GM23338 (cell line): Measurements from ENCODE around the gene QKI. TPM values are rescaled to one million over a fixed set of nuclear protein-coding genes. Genes with fewer than 3 reads are reported as not detected.

Experiments
- ATAC-seq: fragments of 200-7000 bp; cut with Tn5 transposase; 3 replicates; pipeline ENCODE4 v1.9.1; 2020
- DNase-seq: peaks from one replicate; pipeline ENCODE4 v3.0.0-alpha.2; 2015; ENCODE audit warnings: low spot score
- H2AFZ ChIP-seq: fragments of 200-600 bp; sonication (generic); 2 replicates; pipeline ENCODE4 v1.8.0; 2016; ENCODE audit warnings: antibody characterized with exemption, mild to moderate bottlenecking, moderate library complexity
- H3F3A ChIP-seq: fragments of 200-600 bp; sonication (generic); replicated peaks from 2 replicates; pipeline ENCODE4 v1.8.0; 2017; ENCODE audit warnings: antibody characterized with exemption, mixed run types, low read depth
- H3K27ac ChIP-seq: fragments of 200-600 bp; sonication (generic); 2 replicates; pipeline ENCODE4 v1.6.1; 2016; ENCODE audit warnings: low read depth
- H3K27me3 ChIP-seq: fragments of 200-600 bp; sonication (generic); 2 replicates; pipeline ENCODE4 v1.8.0; 2016; ENCODE audit warnings: mild to moderate bottlenecking, mixed run types, moderate library complexity; ENCODE audit not compliant: insufficient read depth
- H3K36me3 ChIP-seq: fragments of 200-600 bp; sonication (generic); 2 replicates; pipeline ENCODE4 v1.8.0; 2016; ENCODE audit warnings: mild to moderate bottlenecking; ENCODE audit not compliant: insufficient read depth
- H3K4me1 ChIP-seq: fragments of 200-600 bp; sonication (generic); 2 replicates; pipeline ENCODE4 v1.8.0; 2016; ENCODE audit warnings: mild to moderate bottlenecking, moderate library complexity; ENCODE audit not compliant: insufficient read depth
- H3K4me2 ChIP-seq: fragments of 200-600 bp; sonication (generic); 2 replicates; pipeline ENCODE4 v1.7.1; 2017; ENCODE audit warnings: mixed run types
- H3K4me3 ChIP-seq: fragments of 200-600 bp; sonication (generic); 2 replicates; pipeline ENCODE4 v1.6.1; 2016; ENCODE audit warnings: mixed run types
- H3K79me2 ChIP-seq: fragments of 200-600 bp; sonication (generic); replicated peaks from 2 replicates; pipeline ENCODE4 v1.8.0; 2017; ENCODE audit warnings: mild to moderate bottlenecking; ENCODE audit not compliant: insufficient read depth
- H3K9me2 ChIP-seq: fragments of 200-600 bp; sonication (generic); 2 replicates; pipeline ENCODE4 v1.8.0; 2017; ENCODE audit not compliant: insufficient read depth
- H4K20me1 ChIP-seq: fragments of 200-600 bp; sonication (generic); replicated peaks from 2 replicates; pipeline ENCODE4 v1.8.0; 2017; ENCODE audit warnings: mild to moderate bottlenecking; ENCODE audit not compliant: insufficient read depth
- H3K27ac Mint-ChIP-seq: 2 replicates; pipeline ENCODE4 v1.8.0; 2020; ENCODE audit warnings: inconsistent platforms, mild to moderate bottlenecking, moderate library complexity, mixed read lengths
- H3K27me3 Mint-ChIP-seq: 3 replicates; pipeline ENCODE4 v1.8.0; 2022; ENCODE audit warnings: low read depth, mild to moderate bottlenecking, moderate library complexity, mixed read lengths, inconsistent platforms; ENCODE audit not compliant: insufficient read depth, poor library complexity
- H3K36me3 Mint-ChIP-seq: 3 replicates; pipeline ENCODE4 v1.8.0; 2021; ENCODE audit warnings: low read depth, mild to moderate bottlenecking, inconsistent platforms, moderate library complexity, mixed read lengths
- H3K4me1 Mint-ChIP-seq: 3 replicates; pipeline ENCODE4 v1.8.0; 2020; ENCODE audit warnings: mild to moderate bottlenecking, inconsistent platforms, mixed read lengths
- H3K4me3 Mint-ChIP-seq: 3 replicates; pipeline ENCODE4 v1.8.0; 2021; ENCODE audit warnings: moderate library complexity, mild to moderate bottlenecking, inconsistent platforms, mixed read lengths
- H3K9me3 Mint-ChIP-seq: 3 replicates; pipeline ENCODE4 v1.8.0; 2020; ENCODE audit warnings: moderate library complexity, mild to moderate bottlenecking, inconsistent platforms, mixed read lengths
- CREB1 ChIP-seq: fragments of 250-450 bp; sonication (Bioruptor Pico); IDR thresholded peaks from 2 replicates; pipeline ENCODE4 v1.5.0; 2020; ENCODE audit warnings: low read depth, mild to moderate bottlenecking, moderate library complexity
- EZH2 ChIP-seq: fragments of 200-600 bp; sonication (generic); IDR thresholded peaks from one replicate; pipeline ENCODE4 v1.8.0; 2017; ENCODE audit warnings: antibody characterized with exemption, mild to moderate bottlenecking, low read depth; ENCODE audit not compliant: unreplicated experiment
- NANOG ChIP-seq: IDR thresholded peaks from 2 replicates; pipeline ENCODE4 v1.6.1; 2016; ENCODE audit warnings: antibody characterized with exemption, borderline replicate concordance
- POLR2AphosphoS5 ChIP-seq: IDR thresholded peaks from 2 replicates; pipeline ENCODE4 v1.6.1; 2016; ENCODE audit warnings: antibody characterized with exemption, low read depth
- STAT1 ChIP-seq: IDR thresholded peaks from one replicate; pipeline ENCODE4 v1.6.1; 2016; ENCODE audit warnings: antibody characterized with exemption; ENCODE audit not compliant: unreplicated experiment
- ZNF114 ChIP-seq: fragments of 250-450 bp; sonication (Bioruptor Pico); IDR thresholded peaks from 2 replicates; pipeline ENCODE4 v1.5.0; 2020; ENCODE audit warnings: mild to moderate bottlenecking, moderate library complexity
- ZNF331 ChIP-seq: fragments of 250-450 bp; sonication (Bioruptor Pico); IDR thresholded peaks from 2 replicates; pipeline ENCODE4 v1.5.0; 2020; ENCODE audit warnings: low read depth, mild to moderate bottlenecking, moderate library complexity
- polyA plus RNA-seq: library from polyadenylated mRNA; unstranded; fragments of >200 nt; fragmentation: Nextera tagmentation; extraction: Ambion mirVana; gene quantifications from 2 replicates; pipeline ENCODE4 v1.2.1, GENCODE V29; 2016
- total RNA-seq: library from RNA; depleted of rRNA; stranded (reverse); fragments of >200 nt; shearing (Covaris generic); gene quantifications from 2 replicates; pipeline ENCODE4 v1.2.3, GENCODE V29; 2014
- TF ChIP-seq, protein P1 (sequence below): IDR thresholded peaks from one replicate; pipeline ENCODE4 v1.6.1; 2018; ENCODE audit warnings: antibody characterized with exemption; ENCODE audit not compliant: unreplicated experiment
- TF ChIP-seq, protein P2 (sequence below), 2 experiments: fragments of 200-600 bp in 1 of 2; sonication (generic) in 1 of 2; conservative IDR thresholded peaks; 2 replicates each; pipeline versions ENCODE4 v1.5.1 to v1.6.1; 2016 to 2017; ENCODE audit warnings: antibody characterized with exemption in 2 of 2, low read depth in 2 of 2, mild to moderate bottlenecking in 2 of 2, moderate library complexity in 1 of 2
- TF ChIP-seq, protein P3 (sequence below): fragments of 250-450 bp; sonication (Bioruptor Pico); IDR thresholded peaks from 2 replicates; pipeline ENCODE4 v1.5.0; 2020; ENCODE audit warnings: mild to moderate bottlenecking, moderate library complexity

The QKI gene
- total and polyA plus RNA-seq, 2 experiments from 2014 or later: 60.8 to 159 TPM

GRCh38 chr6:163416557-163417253 lies 2.2 kb downstream of the QKI start:
- Mint-ChIP-seq H3K27me3 (peaks cover 4% of the 10 kb centered on the region), H3K4me1 (peaks cover 44% of the 10 kb centered on the region), H3K36me3 (no peaks in the 10 kb centered on the region; the same call in 2 of the 3 replicates), H3K9me3 (peaks cover 5% of the 10 kb centered on the region; the same call in 2 of the 3 replicates), H3K4me3 (peak overlapping the region; percentile 86), H3K27ac (peak overlapping the region; percentile 53)
- H3F3A ChIP-seq: no peaks in the 10 kb centered on the region
- H3K4me3 ChIP-seq: peak overlapping the region; percentile 66
- no peak overlapping the region for H2AFZ ChIP-seq
- H3K4me2 ChIP-seq: peak overlapping the region; percentile 76
- H3K79me2 ChIP-seq: peaks cover 70% of the 10 kb centered on the region
- no peak for ATAC-seq
- DNase-seq: peak; percentile 84
- peaks cover 10% of the 10 kb centered on the region; the same call in 1 of the 2 replicates for H4K20me1 ChIP-seq
- H3K9me2 ChIP-seq: no peaks in the 10 kb centered on the region
- H3K27me3 ChIP-seq: no peaks in the 10 kb centered on the region
- H3K4me1 ChIP-seq: peaks cover 41% of the 10 kb centered on the region
- no peak for TF ChIP-seq EZH2
- TF ChIP-seq, protein P1, sequence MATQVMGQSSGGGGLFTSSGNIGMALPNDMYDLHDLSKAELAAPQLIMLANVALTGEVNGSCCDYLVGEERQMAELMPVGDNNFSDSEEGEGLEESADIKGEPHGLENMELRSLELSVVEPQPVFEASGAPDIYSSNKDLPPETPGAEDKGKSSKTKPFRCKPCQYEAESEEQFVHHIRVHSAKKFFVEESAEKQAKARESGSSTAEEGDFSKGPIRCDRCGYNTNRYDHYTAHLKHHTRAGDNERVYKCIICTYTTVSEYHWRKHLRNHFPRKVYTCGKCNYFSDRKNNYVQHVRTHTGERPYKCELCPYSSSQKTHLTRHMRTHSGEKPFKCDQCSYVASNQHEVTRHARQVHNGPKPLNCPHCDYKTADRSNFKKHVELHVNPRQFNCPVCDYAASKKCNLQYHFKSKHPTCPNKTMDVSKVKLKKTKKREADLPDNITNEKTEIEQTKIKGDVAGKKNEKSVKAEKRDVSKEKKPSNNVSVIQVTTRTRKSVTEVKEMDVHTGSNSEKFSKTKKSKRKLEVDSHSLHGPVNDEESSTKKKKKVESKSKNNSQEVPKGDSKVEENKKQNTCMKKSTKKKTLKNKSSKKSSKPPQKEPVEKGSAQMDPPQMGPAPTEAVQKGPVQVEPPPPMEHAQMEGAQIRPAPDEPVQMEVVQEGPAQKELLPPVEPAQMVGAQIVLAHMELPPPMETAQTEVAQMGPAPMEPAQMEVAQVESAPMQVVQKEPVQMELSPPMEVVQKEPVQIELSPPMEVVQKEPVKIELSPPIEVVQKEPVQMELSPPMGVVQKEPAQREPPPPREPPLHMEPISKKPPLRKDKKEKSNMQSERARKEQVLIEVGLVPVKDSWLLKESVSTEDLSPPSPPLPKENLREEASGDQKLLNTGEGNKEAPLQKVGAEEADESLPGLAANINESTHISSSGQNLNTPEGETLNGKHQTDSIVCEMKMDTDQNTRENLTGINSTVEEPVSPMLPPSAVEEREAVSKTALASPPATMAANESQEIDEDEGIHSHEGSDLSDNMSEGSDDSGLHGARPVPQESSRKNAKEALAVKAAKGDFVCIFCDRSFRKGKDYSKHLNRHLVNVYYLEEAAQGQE: no peak
- TF ChIP-seq NANOG: no peak
- TF ChIP-seq STAT1: no peak
- 0 out of 2 replicates have a peak, but pooled peaks have one; percentile 12 for TF ChIP-seq CREB1 (CRISPR knock-in tag)
- TF ChIP-seq, protein P2, sequence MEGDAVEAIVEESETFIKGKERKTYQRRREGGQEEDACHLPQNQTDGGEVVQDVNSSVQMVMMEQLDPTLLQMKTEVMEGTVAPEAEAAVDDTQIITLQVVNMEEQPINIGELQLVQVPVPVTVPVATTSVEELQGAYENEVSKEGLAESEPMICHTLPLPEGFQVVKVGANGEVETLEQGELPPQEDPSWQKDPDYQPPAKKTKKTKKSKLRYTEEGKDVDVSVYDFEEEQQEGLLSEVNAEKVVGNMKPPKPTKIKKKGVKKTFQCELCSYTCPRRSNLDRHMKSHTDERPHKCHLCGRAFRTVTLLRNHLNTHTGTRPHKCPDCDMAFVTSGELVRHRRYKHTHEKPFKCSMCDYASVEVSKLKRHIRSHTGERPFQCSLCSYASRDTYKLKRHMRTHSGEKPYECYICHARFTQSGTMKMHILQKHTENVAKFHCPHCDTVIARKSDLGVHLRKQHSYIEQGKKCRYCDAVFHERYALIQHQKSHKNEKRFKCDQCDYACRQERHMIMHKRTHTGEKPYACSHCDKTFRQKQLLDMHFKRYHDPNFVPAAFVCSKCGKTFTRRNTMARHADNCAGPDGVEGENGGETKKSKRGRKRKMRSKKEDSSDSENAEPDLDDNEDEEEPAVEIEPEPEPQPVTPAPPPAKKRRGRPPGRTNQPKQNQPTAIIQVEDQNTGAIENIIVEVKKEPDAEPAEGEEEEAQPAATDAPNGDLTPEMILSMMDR (conservative IDR thresholded peaks at IDR 0.05; ENCODE audit: low read depth in 2 of 2): peak; percentile 43 to 83
- no peak for TF ChIP-seq POLR2AphosphoS5
- TF ChIP-seq, protein P3, sequence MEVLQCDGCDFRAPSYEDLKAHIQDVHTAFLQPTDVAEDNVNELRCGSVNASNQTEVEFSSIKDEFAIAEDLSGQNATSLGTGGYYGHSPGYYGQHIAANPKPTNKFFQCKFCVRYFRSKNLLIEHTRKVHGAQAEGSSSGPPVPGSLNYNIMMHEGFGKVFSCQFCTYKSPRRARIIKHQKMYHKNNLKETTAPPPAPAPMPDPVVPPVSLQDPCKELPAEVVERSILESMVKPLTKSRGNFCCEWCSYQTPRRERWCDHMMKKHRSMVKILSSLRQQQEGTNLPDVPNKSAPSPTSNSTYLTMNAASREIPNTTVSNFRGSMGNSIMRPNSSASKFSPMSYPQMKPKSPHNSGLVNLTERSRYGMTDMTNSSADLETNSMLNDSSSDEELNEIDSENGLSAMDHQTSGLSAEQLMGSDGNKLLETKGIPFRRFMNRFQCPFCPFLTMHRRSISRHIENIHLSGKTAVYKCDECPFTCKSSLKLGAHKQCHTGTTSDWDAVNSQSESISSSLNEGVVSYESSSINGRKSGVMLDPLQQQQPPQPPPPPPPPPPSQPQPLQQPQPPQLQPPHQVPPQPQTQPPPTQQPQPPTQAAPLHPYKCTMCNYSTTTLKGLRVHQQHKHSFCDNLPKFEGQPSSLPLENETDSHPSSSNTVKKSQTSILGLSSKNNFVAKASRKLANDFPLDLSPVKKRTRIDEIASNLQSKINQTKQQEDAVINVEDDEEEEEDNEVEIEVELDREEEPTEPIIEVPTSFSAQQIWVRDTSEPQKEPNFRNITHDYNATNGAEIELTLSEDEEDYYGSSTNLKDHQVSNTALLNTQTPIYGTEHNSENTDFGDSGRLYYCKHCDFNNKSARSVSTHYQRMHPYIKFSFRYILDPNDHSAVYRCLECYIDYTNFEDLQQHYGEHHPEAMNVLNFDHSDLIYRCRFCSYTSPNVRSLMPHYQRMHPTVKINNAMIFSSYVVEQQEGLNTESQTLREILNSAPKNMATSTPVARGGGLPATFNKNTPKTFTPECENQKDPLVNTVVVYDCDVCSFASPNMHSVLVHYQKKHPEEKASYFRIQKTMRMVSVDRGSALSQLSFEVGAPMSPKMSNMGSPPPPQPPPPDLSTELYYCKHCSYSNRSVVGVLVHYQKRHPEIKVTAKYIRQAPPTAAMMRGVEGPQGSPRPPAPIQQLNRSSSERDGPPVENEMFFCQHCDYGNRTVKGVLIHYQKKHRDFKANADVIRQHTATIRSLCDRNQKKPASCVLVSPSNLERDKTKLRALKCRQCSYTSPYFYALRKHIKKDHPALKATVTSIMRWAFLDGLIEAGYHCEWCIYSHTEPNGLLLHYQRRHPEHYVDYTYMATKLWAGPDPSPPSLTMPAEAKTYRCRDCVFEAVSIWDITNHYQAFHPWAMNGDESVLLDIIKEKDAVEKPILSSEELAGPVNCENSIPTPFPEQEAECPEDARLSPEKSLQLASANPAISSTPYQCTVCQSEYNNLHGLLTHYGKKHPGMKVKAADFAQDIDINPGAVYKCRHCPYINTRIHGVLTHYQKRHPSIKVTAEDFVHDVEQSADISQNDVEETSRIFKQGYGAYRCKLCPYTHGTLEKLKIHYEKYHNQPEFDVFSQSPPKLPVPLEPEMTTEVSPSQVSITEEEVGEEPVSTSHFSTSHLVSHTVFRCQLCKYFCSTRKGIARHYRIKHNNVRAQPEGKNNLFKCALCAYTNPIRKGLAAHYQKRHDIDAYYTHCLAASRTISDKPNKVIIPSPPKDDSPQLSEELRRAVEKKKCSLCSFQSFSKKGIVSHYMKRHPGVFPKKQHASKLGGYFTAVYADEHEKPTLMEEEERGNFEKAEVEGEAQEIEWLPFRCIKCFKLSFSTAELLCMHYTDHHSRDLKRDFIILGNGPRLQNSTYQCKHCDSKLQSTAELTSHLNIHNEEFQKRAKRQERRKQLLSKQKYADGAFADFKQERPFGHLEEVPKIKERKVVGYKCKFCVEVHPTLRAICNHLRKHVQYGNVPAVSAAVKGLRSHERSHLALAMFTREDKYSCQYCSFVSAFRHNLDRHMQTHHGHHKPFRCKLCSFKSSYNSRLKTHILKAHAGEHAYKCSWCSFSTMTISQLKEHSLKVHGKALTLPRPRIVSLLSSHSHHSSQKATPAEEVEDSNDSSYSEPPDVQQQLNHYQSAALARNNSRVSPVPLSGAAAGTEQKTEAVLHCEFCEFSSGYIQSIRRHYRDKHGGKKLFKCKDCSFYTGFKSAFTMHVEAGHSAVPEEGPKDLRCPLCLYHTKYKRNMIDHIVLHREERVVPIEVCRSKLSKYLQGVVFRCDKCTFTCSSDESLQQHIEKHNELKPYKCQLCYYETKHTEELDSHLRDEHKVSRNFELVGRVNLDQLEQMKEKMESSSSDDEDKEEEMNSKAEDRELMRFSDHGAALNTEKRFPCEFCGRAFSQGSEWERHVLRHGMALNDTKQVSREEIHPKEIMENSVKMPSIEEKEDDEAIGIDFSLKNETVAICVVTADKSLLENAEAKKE (CRISPR knock-in tag): no peak
- TF ChIP-seq ZNF331 (CRISPR knock-in tag): no peak
- TF ChIP-seq ZNF114 (CRISPR knock-in tag): no peak
- no peaks in the 10 kb centered on the region for H3K36me3 ChIP-seq
- peak overlapping the region; percentile 80 for H3K27ac ChIP-seq
